ENCODE results near the gene TMEM150A.

Gene TMEM150A

DNA sequence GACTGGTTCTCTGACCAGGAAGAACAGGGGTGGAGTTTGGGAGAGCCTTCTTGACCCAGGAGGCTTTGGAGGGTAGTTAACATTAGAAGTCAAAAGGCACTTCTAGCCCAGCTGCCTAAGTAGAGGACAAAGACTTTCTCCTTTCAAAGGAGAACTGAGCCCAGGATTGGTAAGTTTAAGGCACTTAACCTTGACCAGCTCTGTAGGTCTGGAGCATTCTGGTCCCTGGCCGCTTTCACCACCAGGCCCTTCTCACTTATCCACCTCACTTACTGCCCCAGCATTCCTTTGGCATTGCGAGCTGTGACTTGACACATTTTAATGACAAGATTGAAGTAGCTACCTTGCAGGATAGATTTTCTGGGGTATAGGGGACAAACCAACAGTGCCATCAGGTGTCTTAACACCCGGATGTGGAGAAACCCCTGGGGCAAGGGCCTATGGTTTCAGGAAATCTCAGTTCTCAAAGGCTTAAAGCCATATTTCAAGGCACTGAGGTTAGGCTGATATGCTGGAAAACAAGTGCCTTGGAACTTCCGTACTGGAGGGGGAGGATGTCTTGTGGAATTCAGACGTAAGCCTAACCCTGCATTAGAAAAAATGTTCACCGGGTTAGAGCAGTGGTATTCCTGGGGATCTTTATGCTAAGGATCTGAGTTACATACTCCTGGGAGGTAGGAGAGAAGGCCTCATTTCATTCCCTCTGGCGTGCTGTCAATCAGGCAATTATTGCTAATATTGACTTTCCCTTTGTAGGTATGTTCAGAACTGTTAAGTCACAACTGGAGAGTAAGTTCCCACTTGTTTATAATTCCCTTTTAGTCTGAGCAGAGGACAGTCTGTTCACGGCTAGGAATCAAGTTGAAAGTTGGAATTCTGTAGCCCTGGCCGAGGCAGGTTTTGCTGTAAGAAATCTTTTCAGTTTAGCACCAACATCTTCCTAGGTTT lies 5.0 kb upstream of the TMEM150A start:
- no peak overlapping the region for H3K4me2 ChIP-seq (ENCODE audit: low read length)
- peaks cover 30% of the 10 kb centered on the region for H3K36me3 ChIP-seq (ENCODE audit: insufficient read depth, low read length)
- H3K79me2 ChIP-seq (ENCODE audit: insufficient read depth, low read length) = no peaks in the 10 kb centered on the region
- no peaks in the 10 kb centered on the region for H4K20me1 ChIP-seq (ENCODE audit: insufficient read depth, low read length)
- no peaks in the 10 kb centered on the region for H3F3A ChIP-seq (ENCODE audit: insufficient read depth, low read length)
- H2AFZ ChIP-seq (ENCODE audit: low read length) = no peak overlapping the region
- H3K9me2 ChIP-seq (ENCODE audit: low read depth, low read length) = no peaks in the 10 kb centered on the region
- no peak overlapping the region for H3K4me3 ChIP-seq (ENCODE audit: low read depth, low read length, poor library complexity, severe bottlenecking)
- TF ChIP-seq, protein P1, sequence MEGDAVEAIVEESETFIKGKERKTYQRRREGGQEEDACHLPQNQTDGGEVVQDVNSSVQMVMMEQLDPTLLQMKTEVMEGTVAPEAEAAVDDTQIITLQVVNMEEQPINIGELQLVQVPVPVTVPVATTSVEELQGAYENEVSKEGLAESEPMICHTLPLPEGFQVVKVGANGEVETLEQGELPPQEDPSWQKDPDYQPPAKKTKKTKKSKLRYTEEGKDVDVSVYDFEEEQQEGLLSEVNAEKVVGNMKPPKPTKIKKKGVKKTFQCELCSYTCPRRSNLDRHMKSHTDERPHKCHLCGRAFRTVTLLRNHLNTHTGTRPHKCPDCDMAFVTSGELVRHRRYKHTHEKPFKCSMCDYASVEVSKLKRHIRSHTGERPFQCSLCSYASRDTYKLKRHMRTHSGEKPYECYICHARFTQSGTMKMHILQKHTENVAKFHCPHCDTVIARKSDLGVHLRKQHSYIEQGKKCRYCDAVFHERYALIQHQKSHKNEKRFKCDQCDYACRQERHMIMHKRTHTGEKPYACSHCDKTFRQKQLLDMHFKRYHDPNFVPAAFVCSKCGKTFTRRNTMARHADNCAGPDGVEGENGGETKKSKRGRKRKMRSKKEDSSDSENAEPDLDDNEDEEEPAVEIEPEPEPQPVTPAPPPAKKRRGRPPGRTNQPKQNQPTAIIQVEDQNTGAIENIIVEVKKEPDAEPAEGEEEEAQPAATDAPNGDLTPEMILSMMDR (IDR thresholded peaks at IDR 0.05; ENCODE audit: low read length) = no peak
- TF ChIP-seq EZH2 (IDR thresholded peaks at IDR 0.05; ENCODE audit: borderline replicate concordance, low read length) = no peak
- peaks cover 24% of the 10 kb centered on the region for H3K4me1 ChIP-seq (ENCODE audit: insufficient read depth, low read length, severe bottlenecking)
- H3K9ac ChIP-seq (ENCODE audit: low read length) = no peak overlapping the region
- no peak overlapping the region for H3K27ac ChIP-seq (ENCODE audit: low read depth, low read length, poor library complexity, severe bottlenecking)
- no peaks in the 10 kb centered on the region for H3K27me3 ChIP-seq (ENCODE audit: insufficient read depth, low read length)
- no peaks in the 10 kb centered on the region for H3K9me3 ChIP-seq (ENCODE audit: low read length)

DNA sequence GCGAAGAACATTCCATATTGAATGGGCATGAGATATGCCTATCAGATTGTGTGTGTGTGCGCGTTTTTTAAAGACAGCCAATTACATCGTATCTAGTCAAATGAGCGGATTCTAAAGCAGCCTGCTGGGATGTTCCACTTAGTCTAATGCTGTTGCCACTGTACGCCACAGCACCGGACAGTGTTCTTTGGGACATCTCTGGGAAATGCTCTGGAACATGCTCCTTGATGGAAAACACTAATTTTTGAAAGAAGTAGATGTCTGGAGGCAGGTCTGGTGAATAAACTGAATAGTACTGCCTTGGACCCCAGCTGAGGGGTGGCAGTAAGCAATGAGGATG lies 3.6 kb upstream of the TMEM150A start:
- H3K4me1 ChIP-seq (ENCODE audit: insufficient read depth, low read length, severe bottlenecking) = peaks cover 21% of the 10 kb centered on the region
- no peak overlapping the region for H3K9ac ChIP-seq (ENCODE audit: low read length)
- no peaks in the 10 kb centered on the region for H4K20me1 ChIP-seq (ENCODE audit: insufficient read depth, low read length)
- H3K36me3 ChIP-seq (ENCODE audit: insufficient read depth, low read length) = peaks cover 30% of the 10 kb centered on the region
- no peaks in the 10 kb centered on the region for H3K79me2 ChIP-seq (ENCODE audit: insufficient read depth, low read length)
- no peaks in the 10 kb centered on the region for H3F3A ChIP-seq (ENCODE audit: insufficient read depth, low read length)
- H3K9me3 ChIP-seq (ENCODE audit: low read length) = no peaks in the 10 kb centered on the region
- H3K4me2 ChIP-seq (ENCODE audit: low read length) = no peak overlapping the region
- no peak overlapping the region for H3K27ac ChIP-seq (ENCODE audit: low read depth, low read length, poor library complexity, severe bottlenecking)
- H2AFZ ChIP-seq (ENCODE audit: low read length) = no peak overlapping the region
- H3K9me2 ChIP-seq (ENCODE audit: low read depth, low read length) = no peaks in the 10 kb centered on the region
- no peaks in the 10 kb centered on the region for H3K27me3 ChIP-seq (ENCODE audit: insufficient read depth, low read length)
- H3K4me3 ChIP-seq (ENCODE audit: low read depth, low read length, poor library complexity, severe bottlenecking) = no peak overlapping the region
- TF ChIP-seq, protein P1 (IDR thresholded peaks at IDR 0.05; ENCODE audit: low read length) = no peak
- no peak for TF ChIP-seq EZH2 (IDR thresholded peaks at IDR 0.05; ENCODE audit: borderline replicate concordance, low read length)

DNA sequence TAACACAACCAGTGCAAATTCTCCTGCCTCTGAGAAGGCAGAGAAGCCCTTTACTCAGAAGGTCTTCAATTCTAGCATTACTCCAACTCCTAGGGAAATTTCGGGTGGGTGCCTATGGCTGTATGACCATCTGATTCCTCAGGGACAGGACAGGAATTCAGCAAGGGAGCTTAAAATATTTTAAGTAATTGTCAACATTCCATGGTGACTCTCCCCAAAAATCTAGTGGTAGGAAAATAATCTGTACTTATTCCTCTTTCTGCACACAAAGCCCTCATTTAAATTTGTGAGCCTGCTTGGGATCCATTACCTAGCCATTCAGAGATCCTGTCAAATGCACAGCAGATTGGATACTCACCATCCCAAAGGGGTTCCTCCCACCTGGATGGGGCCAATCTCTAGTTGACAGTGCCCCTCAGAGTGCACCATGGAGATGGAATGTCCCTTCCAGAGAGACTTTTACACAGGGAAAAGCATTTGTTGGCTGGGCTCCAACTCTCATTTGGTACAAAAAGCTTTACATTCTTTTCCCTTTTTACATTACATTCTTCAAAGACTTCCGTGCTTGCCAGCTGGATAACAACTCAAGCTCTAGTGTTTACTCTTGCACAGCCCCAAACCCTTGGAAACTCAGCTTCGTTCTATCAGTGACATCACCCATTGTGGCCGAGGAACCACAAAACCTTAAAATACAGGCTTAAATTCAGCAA lies 3.1 kb upstream of the TMEM150A start:
- H3K27me3 ChIP-seq (ENCODE audit: insufficient read depth, low read length) = no peaks in the 10 kb centered on the region
- no peaks in the 10 kb centered on the region for H3F3A ChIP-seq (ENCODE audit: insufficient read depth, low read length)
- H3K4me1 ChIP-seq (ENCODE audit: insufficient read depth, low read length, severe bottlenecking) = peaks cover 17% of the 10 kb centered on the region
- no peak overlapping the region for H3K9ac ChIP-seq (ENCODE audit: low read length)
- no peaks in the 10 kb centered on the region for H3K9me3 ChIP-seq (ENCODE audit: low read length)
- H3K4me3 ChIP-seq (ENCODE audit: low read depth, low read length, poor library complexity, severe bottlenecking) = no peak overlapping the region
- peaks cover 30% of the 10 kb centered on the region for H3K36me3 ChIP-seq (ENCODE audit: insufficient read depth, low read length)
- H3K9me2 ChIP-seq (ENCODE audit: low read depth, low read length) = no peaks in the 10 kb centered on the region
- H3K4me2 ChIP-seq (ENCODE audit: low read length) = no peak overlapping the region
- H4K20me1 ChIP-seq (ENCODE audit: insufficient read depth, low read length) = no peaks in the 10 kb centered on the region
- H3K79me2 ChIP-seq (ENCODE audit: insufficient read depth, low read length) = no peaks in the 10 kb centered on the region
- no peak overlapping the region for H2AFZ ChIP-seq (ENCODE audit: low read length)
- no peak for TF ChIP-seq EZH2 (IDR thresholded peaks at IDR 0.05; ENCODE audit: borderline replicate concordance, low read length)
- TF ChIP-seq, protein P1 (IDR thresholded peaks at IDR 0.05; ENCODE audit: low read length) = no peak
- H3K27ac ChIP-seq (ENCODE audit: low read depth, low read length, poor library complexity, severe bottlenecking) = no peak overlapping the region

Measured in OCI-LY1 (cell line).